Mammary epithelial cell (primary cell): ENCODE results near the gene PC.

Source experiments
- EZH2 ChIP-seq: IDR thresholded peaks from 2 replicates; pipeline ENCODE4 v1.6.1; 2012; ENCODE audit warnings: low read length, inconsistent platforms, borderline replicate concordance
- TF ChIP-seq, protein P1 (sequence below), 2 donors: IDR thresholded peaks in 1 of 2; conservative IDR thresholded peaks in 1 of 2; 2 replicates each; pipeline ENCODE4 v1.5.1; 2011 to 2012; ENCODE audit warnings: inconsistent platforms in 2 of 2, low read length in 2 of 2, mild to moderate bottlenecking in 2 of 2, control low read depth in 1 of 2, low read depth in 1 of 2; ENCODE audit not compliant: insufficient read depth in 1 of 2; ENCODE audit errors: extremely low read depth in 1 of 2

- no peak for TF ChIP-seq EZH2
- TF ChIP-seq, protein P1, sequence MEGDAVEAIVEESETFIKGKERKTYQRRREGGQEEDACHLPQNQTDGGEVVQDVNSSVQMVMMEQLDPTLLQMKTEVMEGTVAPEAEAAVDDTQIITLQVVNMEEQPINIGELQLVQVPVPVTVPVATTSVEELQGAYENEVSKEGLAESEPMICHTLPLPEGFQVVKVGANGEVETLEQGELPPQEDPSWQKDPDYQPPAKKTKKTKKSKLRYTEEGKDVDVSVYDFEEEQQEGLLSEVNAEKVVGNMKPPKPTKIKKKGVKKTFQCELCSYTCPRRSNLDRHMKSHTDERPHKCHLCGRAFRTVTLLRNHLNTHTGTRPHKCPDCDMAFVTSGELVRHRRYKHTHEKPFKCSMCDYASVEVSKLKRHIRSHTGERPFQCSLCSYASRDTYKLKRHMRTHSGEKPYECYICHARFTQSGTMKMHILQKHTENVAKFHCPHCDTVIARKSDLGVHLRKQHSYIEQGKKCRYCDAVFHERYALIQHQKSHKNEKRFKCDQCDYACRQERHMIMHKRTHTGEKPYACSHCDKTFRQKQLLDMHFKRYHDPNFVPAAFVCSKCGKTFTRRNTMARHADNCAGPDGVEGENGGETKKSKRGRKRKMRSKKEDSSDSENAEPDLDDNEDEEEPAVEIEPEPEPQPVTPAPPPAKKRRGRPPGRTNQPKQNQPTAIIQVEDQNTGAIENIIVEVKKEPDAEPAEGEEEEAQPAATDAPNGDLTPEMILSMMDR (conservative IDR thresholded peaks at IDR 0.05 in 1 of 2, IDR thresholded peaks at IDR 0.05 in 1 of 2; ENCODE audit: extremely low read depth in 1 of 2, insufficient read depth in 1 of 2, low read depth in 1 of 2, low read length in 2 of 2), result no peak
Measured at GRCh38 chr11:66920978-66921784, 37.0 kb downstream of the PC start.
